G401 (cell line): Measurements from ENCODE around the gene GDF11. TPM values are rescaled to one million over a fixed set of nuclear protein-coding genes. Genes with fewer than 3 reads are reported as not detected.

ENCODE experiments used
- DNase-seq: peaks from one replicate; pipeline ENCODE4 v3.0.0-alpha.2; 2015; ENCODE audit warnings: low spot score
- in situ Hi-C: cut with HindIII; loops from 2 replicates; pipeline ENCODE4 v1.10.0; 2016; ENCODE audit warnings: low sequenced_read_pairs, mixed read lengths
- total RNA-seq: library from RNA; depleted of rRNA; stranded (reverse); fragments of >200 nt; shearing (Covaris generic); gene quantifications from 2 replicates; pipeline ENCODE4 v1.2.3, GENCODE V29; 2014

The GDF11 gene
- total RNA-seq, 1 experiment from 2014 or later: 29.2 TPM

- peak; percentile 32 for DNase-seq
- in situ Hi-C loops: no loop called here
Measured at GRCh38 chr12:55705782-55706402, 37.0 kb upstream of the GDF11 start.

- in situ Hi-C loops: no loop called here
- DNase-seq: no peak
Measured at GRCh38 chr12:55706568-55707218, 36.2 kb upstream of the GDF11 start.

GRCh38 chr12:55707219-55707671 lies 35.7 kb upstream of the GDF11 start:
- DNase-seq: no peak
- in situ Hi-C loops: no loop called here

- in situ Hi-C loops: no loop called here
- peak; percentile 71 for DNase-seq
Measured at GRCh38 chr12:55707841-55708694, 34.9 kb upstream of the GDF11 start, which contains the start of gene ITGA7. Gene ITGA7, minus strand, starts transcription at chr12:55707904. Its CDS starts 222 bp downstream, at chr12:55707682.

- in situ Hi-C loops: no loop called here
- DNase-seq: no peak
Measured at GRCh38 chr12:55708695-55709233, 34.2 kb upstream of the GDF11 start.

GRCh38 chr12:55711786-55712553 lies 31.0 kb upstream of the GDF11 start:
- no peak for DNase-seq
- in situ Hi-C loops: no loop called here

GRCh38 chr12:55712700-55713415 lies 30.1 kb upstream of the GDF11 start:
- in situ Hi-C loops: no loop called here

GRCh38 chr12:55713721-55714120 lies 29.2 kb upstream of the GDF11 start:
- in situ Hi-C loops: no loop called here
- DNase-seq: no peak

More at GRCh38 chr12:55712700-55713415, 30.1 kb upstream of the GDF11 start:
- no peak for DNase-seq

GRCh38 chr12:55715169-55715764 lies 27.7 kb upstream of the GDF11 start:
- no peak for DNase-seq
- in situ Hi-C loops: no loop called here

- in situ Hi-C loops: no loop called here
Measured at GRCh38 chr12:55715833-55716581, 26.9 kb upstream of the GDF11 start, which contains the start of gene BLOC1S1. Gene BLOC1S1, plus strand, starts transcription at chr12:55716046. Its CDS starts 6 bp downstream, at chr12:55716052.

GRCh38 chr12:55716582-55716957 lies 26.4 kb upstream of the GDF11 start:
- no peak for DNase-seq
- in situ Hi-C loops: no loop called here

More at GRCh38 chr12:55715833-55716581, 26.9 kb upstream of the GDF11 start, which contains the start of gene BLOC1S1:
- DNase-seq: peak; percentile 92

- DNase-seq: no peak
- in situ Hi-C loops: no loop called here
Measured at GRCh38 chr12:55717011-55718007, 25.6 kb upstream of the GDF11 start.

GRCh38 chr12:55718015-55718414 lies 24.9 kb upstream of the GDF11 start:
- DNase-seq: no peak
- in situ Hi-C loops: no loop called here

- DNase-seq: no peak
- in situ Hi-C loops: no loop called here
Measured at GRCh38 chr12:55718624-55719275, 24.2 kb upstream of the GDF11 start.

- DNase-seq: no peak
- in situ Hi-C loops: no loop called here
Measured at GRCh38 chr12:55719371-55719770, 23.6 kb upstream of the GDF11 start.
